Measurements from ENCODE around the gene KIR3DL2.

- TF ChIP-seq CTCF (IDR thresholded peaks at IDR 0.05) = no peak
- TF ChIP-seq POLR2A (IDR thresholded peaks at IDR 0.05) = no peak
- no peak for TF ChIP-seq POLR2AphosphoS5 (IDR thresholded peaks at IDR 0.05)
Measured at GRCh38 chr19:54881884-54882283, 31.6 kb downstream of the KIR3DL2 start.
